Measurements from ENCODE around the gene UQCRH. TPM values are rescaled to one million over a fixed set of nuclear protein-coding genes. Genes with fewer than 3 reads are reported as not detected.

Gene UQCRH
- total and polyA plus RNA-seq, 2 of the 8 experiments (the other 6 are each of a cell fraction or from before 2014, with no cell fraction given): 626 to 1,112 TPM

- Histone ChIP-seq H3K9ac (replicated peaks in 1 of 4; ENCODE audit: extremely low read depth in 1 of 4, low read depth in 3 of 4, low read length in 3 of 4) (no peak overlapping the region), H4K5ac (ENCODE audit: insufficient read length, low read depth, low read length) (no peak overlapping the region), H3K14ac (ENCODE audit: insufficient read length) (no peak overlapping the region), H2BK20ac (ENCODE audit: low read length) (no peak overlapping the region), H3K27ac (ENCODE audit: low read depth, low read length) (no peak overlapping the region), H3K36me3 (ENCODE audit: control insufficient read depth in 2 of 4, insufficient read depth in 4 of 4, low read length in 3 of 4) (peaks cover 24 to 76% (median 45%) of the 10 kb centered on the region in 4 experiments), H2AFZ (ENCODE audit: low read length) (no peak overlapping the region), H4K20me1 (replicated peaks in 1 of 2; ENCODE audit: control insufficient read depth in 1 of 2, insufficient read depth in 2 of 2, low read length in 2 of 2) (peaks cover 2 to 4% of the 10 kb centered on the region in 2 experiments), H4K91ac (replicated peaks; ENCODE audit: insufficient read length, low read length) (no peak overlapping the region), H3K79me2 (ENCODE audit: control insufficient read depth in 1 of 2, insufficient read depth in 2 of 2, low read length in 2 of 2) (no peaks in the 10 kb centered on the region), H3K4me2 (ENCODE audit: insufficient read depth in 1 of 2, low read depth in 2 of 2, low read length in 2 of 2) (no peak overlapping the region), H2BK12ac (ENCODE audit: low read depth, low read length) (no peak overlapping the region), H2AK5ac (ENCODE audit: low read depth, low read length) (no peak overlapping the region), H3K4ac (replicated peaks; ENCODE audit: insufficient read length, low read depth, low read length) (no peak overlapping the region), H3K23ac (ENCODE audit: insufficient read length) (no peak overlapping the region), H3K18ac (ENCODE audit: extremely low read depth, low read length) (no peak overlapping the region), H4K8ac (ENCODE audit: extremely low read depth, insufficient read depth, low read length) (no peak overlapping the region), H2BK5ac (ENCODE audit: low read depth, low read length) (no peak overlapping the region), H3K4me3 (ENCODE audit: extremely low read depth in 1 of 4, insufficient read depth in 2 of 4, low read depth in 3 of 4, low read length in 4 of 4) (no peak overlapping the region), H3K79me1 (ENCODE audit: low read depth, low read length) (no peaks in the 10 kb centered on the region), H2BK15ac (ENCODE audit: low read length) (no peak overlapping the region), H3K27me3 (replicated peaks in 1 of 4; ENCODE audit: control insufficient read depth in 3 of 4, extremely low read depth in 1 of 4, insufficient read depth in 3 of 4, low read length in 3 of 4) (no peaks in the 10 kb centered on the region), H3K9me3 (ENCODE audit: insufficient read depth in 2 of 2, low read depth in 1 of 2, low read length in 1 of 2) (no peaks in the 10 kb centered on the region), H2BK120ac (replicated peaks; ENCODE audit: low read depth, low read length) (no peak overlapping the region), H3K4me1 (replicated peaks in 1 of 4; ENCODE audit: control insufficient read depth in 3 of 4, insufficient read depth in 4 of 4, low read length in 3 of 4) (no peaks in the 10 kb centered on the region), H3K56ac (replicated peaks; ENCODE audit: insufficient read length, low read depth, low read length) (no peak overlapping the region), H3K23me2 (ENCODE audit: low read depth, low read length) (no peaks in the 10 kb centered on the region)
- ChIA-PET POLR2A (ENCODE audit: partially characterized antibody) (interaction anchor here (1.3 to 33.1 kb wide), 6 partner anchors 4 to 68 kb away, joined by 3 to 689 read pairs (median 6); partner anchors contain the start of genes LRRC41 and UQCRH), CTCF (ENCODE audit: partially characterized antibody) (interaction anchor here (0.9 kb wide), 1 partner anchor 10 kb away, joined by 3 read pairs; no protein-coding TSS in a partner anchor)
- DNase-seq (ENCODE audit: low read depth in 1 of 2, low spot score in 2 of 2) (no peak), FAIRE-seq (no peak)
- WGBS, 2 experiments (ENCODE audit: extremely low coverage in 1 of 2, insufficient coverage in 1 of 2, insufficient read length in 1 of 2, insufficient replicate concordance in 2 of 2, low coverage in 1 of 2, low lambda C conversion rate in 2 of 2, missing lambda C conversion rate in 1 of 2): 95% methylated on average over 3 of the region's 3 CpGs; no CpG with 5 or more reads in 1 of the 2 experiments
- TF ChIP-seq HDAC2 (IDR thresholded peaks at IDR 0.05; ENCODE audit: borderline replicate concordance in 1 of 2, low read depth in 2 of 2, low read length in 2 of 2) (no peak), TEAD4 (IDR thresholded peaks at IDR 0.05; ENCODE audit: low read depth, low read length) (no peak), GABPA (IDR thresholded peaks at IDR 0.05; ENCODE audit: borderline replicate concordance, insufficient read depth, low read length) (no peak), GTF2F1 (IDR thresholded peaks at IDR 0.05; ENCODE audit: borderline replicate concordance, low read depth, low read length) (no peak), POU5F1 (IDR thresholded peaks at IDR 0.05; ENCODE audit: low read depth, low read length) (no peak), CTCF (IDR thresholded peaks at IDR 0.05; ENCODE audit: control extremely low read depth in 1 of 3, insufficient read depth in 1 of 3, low read depth in 1 of 3, low read length in 3 of 3) (no peak)
Measured at GRCh38 chr1:46280092-46280491, 23.4 kb upstream of the UQCRH start.
